MM.1S (cell line): ENCODE measurements around the gene GPR35.

Source experiments
- DNase-seq: peaks from one replicate; pipeline ENCODE4 v3.0.0-alpha.2; 2015
- H2AFZ ChIP-seq: fragments of 300-600 bp; sonication (generic); 2 replicates; pipeline ENCODE4 v1.6.0; 2016; ENCODE audit warnings: antibody characterized with exemption, low read length
- H3F3A ChIP-seq: fragments of 300-600 bp; sonication (generic); 2 replicates; pipeline ENCODE4 v1.6.1; 2016; ENCODE audit warnings: mild to moderate bottlenecking, antibody characterized with exemption, low read length, moderate library complexity, mixed read lengths; ENCODE audit not compliant: insufficient read depth
- H3K27ac ChIP-seq: fragments of 300-600 bp; sonication (generic); 2 replicates; pipeline ENCODE4 v1.5.1; 2016; ENCODE audit warnings: mild to moderate bottlenecking, low read length
- H3K27me3 ChIP-seq: fragments of 300-600 bp; sonication (generic); replicated peaks from 2 replicates; pipeline ENCODE4 v1.6.0; 2016; ENCODE audit warnings: low read length; ENCODE audit not compliant: insufficient read depth
- H3K36me3 ChIP-seq: fragments of 300-600 bp; sonication (generic); replicated peaks from 2 replicates; pipeline ENCODE4 v1.6.1; 2016; ENCODE audit warnings: mild to moderate bottlenecking, low read length, mixed read lengths; ENCODE audit not compliant: insufficient read depth
- H3K4me1 ChIP-seq: fragments of 300-600 bp; sonication (generic); 2 replicates; pipeline ENCODE4 v1.6.1; 2016; ENCODE audit warnings: low read length, mixed read lengths
- H3K4me2 ChIP-seq: fragments of 300-600 bp; sonication (generic); 2 replicates; pipeline ENCODE4 v1.6.0; 2016; ENCODE audit warnings: low read depth, low read length
- H3K4me3 ChIP-seq: fragments of 300-600 bp; sonication (generic); 2 replicates; pipeline ENCODE4 v1.5.1; 2016; ENCODE audit warnings: low read length, mixed read lengths
- H3K79me2 ChIP-seq: fragments of 300-600 bp; sonication (generic); 2 replicates; pipeline ENCODE4 v1.6.1; 2016; ENCODE audit warnings: mixed run types, low read length, mixed read lengths
- H3K9ac ChIP-seq: fragments of 300-600 bp; sonication (generic); 2 replicates; pipeline ENCODE4 v1.6.1; 2016; ENCODE audit warnings: low read length, mixed read lengths
- H3K9me2 ChIP-seq: fragments of 300-600 bp; sonication (generic); replicated peaks from 2 replicates; pipeline ENCODE4 v1.6.1; 2016; ENCODE audit warnings: mild to moderate bottlenecking, low read length, mixed read lengths; ENCODE audit not compliant: insufficient read depth
- H3K9me3 ChIP-seq: fragments of 300-600 bp; sonication (generic); replicated peaks from 2 replicates; pipeline ENCODE4 v1.6.1; 2016; ENCODE audit warnings: mild to moderate bottlenecking, low read length, mixed read lengths; ENCODE audit not compliant: insufficient read depth
- H4K20me1 ChIP-seq: fragments of 300-600 bp; sonication (generic); 2 replicates; pipeline ENCODE4 v1.6.1; 2016; ENCODE audit warnings: mild to moderate bottlenecking, low read length, moderate library complexity, mixed read lengths; ENCODE audit not compliant: insufficient read depth
- CTCF ChIP-seq: fragments of 300-600 bp; sonication (generic); IDR thresholded peaks from 2 replicates; pipeline ENCODE4 v1.5.1; 2016; ENCODE audit warnings: antibody characterized with exemption, low read length, mixed read lengths
- EZH2 ChIP-seq: fragments of 300-600 bp; sonication (generic); optimal IDR thresholded peaks from 2 replicates; pipeline ENCODE3; 2017; ENCODE audit warnings: low read depth, mild to moderate bottlenecking, antibody characterized with exemption, low read length, mixed read lengths
- EZH2phosphoT487 ChIP-seq: fragments of 300-600 bp; sonication (generic); IDR thresholded peaks from 2 replicates; pipeline ENCODE4 v1.6.1; 2018; ENCODE audit warnings: antibody characterized with exemption, low read length

Gene GPR35

GRCh38 chr2:240636563-240637115 is 11.4 kb downstream of the GPR35 start:
- peaks cover 9% of the 10 kb centered on the region for H3K27me3 ChIP-seq
- DNase-seq = no peak
- no peaks in the 10 kb centered on the region for H3K36me3 ChIP-seq
- no peak overlapping the region for H3K4me2 ChIP-seq
- no peaks in the 10 kb centered on the region for H3K4me1 ChIP-seq
- no peak overlapping the region for H3K27ac ChIP-seq
- no peak overlapping the region for H2AFZ ChIP-seq
- no peaks in the 10 kb centered on the region for H3K9me3 ChIP-seq
- TF ChIP-seq EZH2 (no peak), EZH2phosphoT487 (no peak), CTCF (no peak)
- H4K20me1 ChIP-seq = no peaks in the 10 kb centered on the region
- no peaks in the 10 kb centered on the region for H3K9me2 ChIP-seq
- no peak overlapping the region for H3K4me3 ChIP-seq
- H3K79me2 ChIP-seq = no peaks in the 10 kb centered on the region
- no peaks in the 10 kb centered on the region for H3F3A ChIP-seq
- no peak overlapping the region for H3K9ac ChIP-seq

- Histone ChIP-seq H4K20me1 (no peaks in the 10 kb centered on the region), H3K79me2 (no peaks in the 10 kb centered on the region), H3K9ac (no peak overlapping the region), H3K4me3 (no peak overlapping the region), H3K27me3 (peaks cover 9% of the 10 kb centered on the region), H3K9me2 (no peaks in the 10 kb centered on the region), H3K9me3 (no peaks in the 10 kb centered on the region), H3K27ac (no peak overlapping the region), H3K4me2 (no peak overlapping the region), H3K4me1 (no peaks in the 10 kb centered on the region), H3K36me3 (no peaks in the 10 kb centered on the region), H3F3A (no peaks in the 10 kb centered on the region), H2AFZ (no peak overlapping the region)
- TF ChIP-seq EZH2phosphoT487 (no peak), EZH2 (no peak), CTCF (no peak)
- no peak for DNase-seq
Observed at GRCh38 chr2:240637116-240637900, 12.0 kb downstream of the GPR35 start.

GRCh38 chr2:240637901-240638345 is 12.6 kb downstream of the GPR35 start:
- Histone ChIP-seq H3K27me3 (peaks cover 9% of the 10 kb centered on the region), H3K79me2 (no peaks in the 10 kb centered on the region), H3K4me1 (no peaks in the 10 kb centered on the region), H3K9ac (no peak overlapping the region), H3K9me3 (no peaks in the 10 kb centered on the region), H3F3A (no peaks in the 10 kb centered on the region), H3K4me2 (no peak overlapping the region), H3K9me2 (no peaks in the 10 kb centered on the region), H3K36me3 (no peaks in the 10 kb centered on the region), H3K27ac (no peak overlapping the region), H3K4me3 (no peak overlapping the region), H4K20me1 (no peaks in the 10 kb centered on the region), H2AFZ (no peak overlapping the region)
- no peak for DNase-seq
- TF ChIP-seq EZH2 (no peak), EZH2phosphoT487 (no peak), CTCF (no peak)
